ENCODE data around the gene SIRPG. TPM values are rescaled to one million over a fixed set of nuclear protein-coding genes. Genes with fewer than 3 reads are reported as not detected.
A peak's percentile ranks its signal among the peaks of the same experiment; 100 is the strongest.
"Not testable (repeated sequence)": the region's sequence is repeated elsewhere in the genome, so short reads cannot be mapped to it uniquely, and the experiment has no call there.

Gene SIRPG
- total and polyA plus RNA-seq, 4 experiments from 2014 or later = 32.4 to 211 (median 85.2) TPM

GRCh38 chr20:1644101-1644962 is 13.2 kb downstream of the SIRPG start:
- ChIA-PET CTCF (ENCODE audit: partially characterized antibody) (interaction anchor here (2.0 kb wide), 1 partner anchor 90 kb away, joined by 4 read pairs; no protein-coding TSS in a partner anchor), POLR2A (ENCODE audit: partially characterized antibody) (no interaction called here)
- Histone ChIP-seq H3K4me3 (ENCODE audit: low read length in 2 of 2) (no peak overlapping the region), H3K36me3 (ENCODE audit: insufficient read depth, low read length) (peaks cover 32% of the 10 kb centered on the region), H3K9me3 (ENCODE audit: control insufficient read depth in 1 of 2, low read length in 2 of 2) (no peaks in the 10 kb centered on the region), H3K27ac (ENCODE audit: low read depth, low read length) (no peak overlapping the region), H3K4me1 (ENCODE audit: insufficient read depth, low read length) (peaks cover 44% of the 10 kb centered on the region), H3K27me3 (ENCODE audit: insufficient read depth, low read length) (no peaks in the 10 kb centered on the region)
- H3K4me1 Mint-ChIP-seq = peaks cover 19 to 44% (median 29%) of the 10 kb centered on the region in 4 donors
- intact Hi-C loops (cut with micrococcal nuclease) = no loop called here
- peaks cover 42 to 52% of the 10 kb centered on the region in 2 donors for H3K36me3 Mint-ChIP-seq
- peak overlapping the region in 2 of 7 donors; percentile 23 to 53 for H3K27ac Mint-ChIP-seq
- DNase-seq = no peak
- H3K4me3 Mint-ChIP-seq = no peak overlapping the region
- peaks cover 0 to 8% (median 0%) of the 10 kb centered on the region in 8 donors for H3K9me3 Mint-ChIP-seq
- no peaks in the 10 kb centered on the region for H3K27me3 Mint-ChIP-seq

- ChIA-PET CTCF (ENCODE audit: partially characterized antibody) (interaction anchor here (1.4 kb wide), 1 partner anchor 139 kb away, joined by 3 read pairs; no protein-coding TSS in a partner anchor), POLR2A (ENCODE audit: partially characterized antibody) (interaction anchor here (0.8 kb wide), 1 partner anchor 12 kb away, joined by 3 read pairs; no protein-coding TSS in a partner anchor)
- peaks cover 34% of the 10 kb centered on the region in 2 donors for H3K36me3 Mint-ChIP-seq
- peak overlapping the region in 6 of 7 donors; percentile 2 to 60 (median 48) for H3K27ac Mint-ChIP-seq
- H3K4me3 Mint-ChIP-seq; H3K27me3 ChIP-seq (ENCODE audit: insufficient read depth, low read length); H3K9me3 ChIP-seq (ENCODE audit: control insufficient read depth in 1 of 2, low read length in 2 of 2); H3K9me3 Mint-ChIP-seq; DNase-seq; H3K27me3 Mint-ChIP-seq; intact Hi-C loops (cut with micrococcal nuclease); H3K4me3 ChIP-seq (ENCODE audit: low read length in 2 of 2); H3K27ac ChIP-seq (ENCODE audit: low read depth, low read length): not testable (repeated sequence)
- H3K4me1 ChIP-seq (ENCODE audit: insufficient read depth, low read length) = peaks cover 20% of the 10 kb centered on the region
- peaks cover 11% of the 10 kb centered on the region for H3K36me3 ChIP-seq (ENCODE audit: insufficient read depth, low read length)
- H3K4me1 Mint-ChIP-seq = peaks cover 14 to 29% (median 21%) of the 10 kb centered on the region in 4 donors
Measured at GRCh38 chr20:1638643-1639042, 18.9 kb downstream of the SIRPG start.

GRCh38 chr20:1637755-1638154 is 19.8 kb downstream of the SIRPG start:
- Mint-ChIP-seq H3K4me1 (peaks cover 21 to 37% (median 29%) of the 10 kb centered on the region in 4 donors), H3K36me3 (peaks cover 39 to 40% of the 10 kb centered on the region in 2 donors), H3K27ac (peak overlapping the region in 5 of 7 donors; percentile 14 to 81 (median 43)), H3K27me3 (no peaks in the 10 kb centered on the region), H3K9me3 (peaks cover 0 to 8% (median 2%) of the 10 kb centered on the region in 8 donors), H3K4me3 (no peak overlapping the region)
- Histone ChIP-seq H3K36me3 (ENCODE audit: insufficient read depth, low read length) (peaks cover 11% of the 10 kb centered on the region), H3K4me3 (ENCODE audit: low read length in 2 of 2) (no peak overlapping the region), H3K27ac (ENCODE audit: low read depth, low read length) (no peak overlapping the region), H3K27me3 (ENCODE audit: insufficient read depth, low read length) (no peaks in the 10 kb centered on the region), H3K9me3 (ENCODE audit: control insufficient read depth in 1 of 2, low read length in 2 of 2) (no peaks in the 10 kb centered on the region), H3K4me1 (ENCODE audit: insufficient read depth, low read length) (peaks cover 29% of the 10 kb centered on the region)
- ChIA-PET CTCF (ENCODE audit: partially characterized antibody) (interaction anchor here (1.4 kb wide), 1 partner anchor 139 kb away, joined by 3 read pairs; no protein-coding TSS in a partner anchor), POLR2A (ENCODE audit: partially characterized antibody) (no interaction called here)
- intact Hi-C loops (cut with micrococcal nuclease) = no loop called here
- no peak for DNase-seq

- H3K36me3 ChIP-seq (ENCODE audit: insufficient read depth, low read length) = peaks cover 11% of the 10 kb centered on the region
- H3K27me3 ChIP-seq (ENCODE audit: insufficient read depth, low read length) = no peaks in the 10 kb centered on the region
- H3K4me1 ChIP-seq (ENCODE audit: insufficient read depth, low read length) = peaks cover 35% of the 10 kb centered on the region
- POLR2A ChIA-PET (ENCODE audit: partially characterized antibody) = no interaction called here
- H3K4me3 Mint-ChIP-seq = no peak overlapping the region
- peak overlapping the region in 4 of 7 donors; percentile 14 to 51 (median 26) for H3K27ac Mint-ChIP-seq
- H3K27ac ChIP-seq (ENCODE audit: low read depth, low read length) = no peak overlapping the region
- CTCF ChIA-PET (ENCODE audit: partially characterized antibody) = interaction anchor here (1.4 kb wide), 1 partner anchor 14 kb away, joined by 4 read pairs; no protein-coding TSS in a partner anchor
- H3K4me1 Mint-ChIP-seq = peaks cover 26 to 43% (median 34%) of the 10 kb centered on the region in 4 donors
- no peaks in the 10 kb centered on the region for H3K9me3 ChIP-seq (ENCODE audit: control insufficient read depth in 1 of 2, low read length in 2 of 2)
- H3K9me3 Mint-ChIP-seq = peaks cover 0 to 8% (median 2%) of the 10 kb centered on the region in 8 donors
- intact Hi-C loops (cut with micrococcal nuclease) = no loop called here
- DNase-seq = no peak
- no peaks in the 10 kb centered on the region for H3K27me3 Mint-ChIP-seq
- H3K36me3 Mint-ChIP-seq = peaks cover 44 to 45% of the 10 kb centered on the region in 2 donors
- H3K4me3 ChIP-seq (ENCODE audit: low read length in 2 of 2) = no peak overlapping the region
Measured at GRCh38 chr20:1637226-1637625, 20.4 kb downstream of the SIRPG start.

- H3K27ac ChIP-seq (ENCODE audit: low read depth, low read length) = no peak overlapping the region
- H3K4me1 ChIP-seq (ENCODE audit: insufficient read depth, low read length) = peaks cover 41% of the 10 kb centered on the region
- H3K9me3 ChIP-seq (ENCODE audit: control insufficient read depth in 1 of 2, low read length in 2 of 2) = no peaks in the 10 kb centered on the region
- intact Hi-C loops (cut with micrococcal nuclease) = no loop called here
- H3K36me3 Mint-ChIP-seq = peaks cover 47 to 51% of the 10 kb centered on the region in 2 donors
- ChIA-PET POLR2A (ENCODE audit: partially characterized antibody) (no interaction called here), CTCF (ENCODE audit: partially characterized antibody) (interaction anchor here (1.4 kb wide), 2 partner anchors 14 to 35 kb away, joined by 3 to 4 read pairs; no protein-coding TSS in a partner anchor)
- peaks cover 0 to 8% (median 2%) of the 10 kb centered on the region in 8 donors for H3K9me3 Mint-ChIP-seq
- no peaks in the 10 kb centered on the region for H3K27me3 Mint-ChIP-seq
- H3K27me3 ChIP-seq (ENCODE audit: insufficient read depth, low read length) = no peaks in the 10 kb centered on the region
- H3K4me3 ChIP-seq (ENCODE audit: low read length in 2 of 2) = no peak overlapping the region
- peaks cover 33 to 49% (median 40%) of the 10 kb centered on the region in 4 donors for H3K4me1 Mint-ChIP-seq
- peak overlapping the region in 5 of 7 donors; percentile 16 to 68 (median 51) for H3K27ac Mint-ChIP-seq
- no peak for DNase-seq
- no peak overlapping the region for H3K4me3 Mint-ChIP-seq
- peaks cover 11% of the 10 kb centered on the region for H3K36me3 ChIP-seq (ENCODE audit: insufficient read depth, low read length)
Measured at GRCh38 chr20:1636621-1637020, 21.0 kb downstream of the SIRPG start.

GRCh38 chr20:1635291-1635979 is 22.1 kb downstream of the SIRPG start:
- POLR2A ChIA-PET (ENCODE audit: partially characterized antibody) = interaction anchor here (0.6 to 1.4 kb wide), 2 partner anchors 16 to 96 kb away, joined by 3 to 6 read pairs; no protein-coding TSS in a partner anchor
- H3K27me3 ChIP-seq (ENCODE audit: insufficient read depth, low read length) = no peaks in the 10 kb centered on the region
- H3K9me3 ChIP-seq (ENCODE audit: control insufficient read depth in 1 of 2, low read length in 2 of 2) = no peaks in the 10 kb centered on the region
- Mint-ChIP-seq H3K36me3 (peaks cover 56 to 61% of the 10 kb centered on the region in 2 donors), H3K9me3 (peaks cover 0 to 6% (median 2%) of the 10 kb centered on the region in 8 donors), H3K4me1 (peaks cover 38 to 53% (median 46%) of the 10 kb centered on the region in 4 donors), H3K4me3 (peak overlapping the region in 1 of 8 donors; percentile 35), H3K27ac (peak overlapping the region in 4 of 7 donors; percentile 3 to 37 (median 14)), H3K27me3 (no peaks in the 10 kb centered on the region)
- H3K27ac ChIP-seq (ENCODE audit: low read depth, low read length) = no peak overlapping the region
- H3K36me3 ChIP-seq (ENCODE audit: insufficient read depth, low read length) = peaks cover 11% of the 10 kb centered on the region
- intact Hi-C loops (cut with micrococcal nuclease) = no loop called here
- peaks cover 41% of the 10 kb centered on the region for H3K4me1 ChIP-seq (ENCODE audit: insufficient read depth, low read length)
- CTCF ChIA-PET (ENCODE audit: partially characterized antibody) = interaction anchor here (1.3 to 1.4 kb wide), 2 partner anchors 36 to 99 kb away, joined by 3 to 5 read pairs; no protein-coding TSS in a partner anchor
- H3K4me3 ChIP-seq (ENCODE audit: low read length in 2 of 2) = no peak overlapping the region
- no peak for DNase-seq
